ENCODE measurements around the gene RAB30. TPM values are rescaled to one million over a fixed set of nuclear protein-coding genes. Genes with fewer than 3 reads are reported as not detected.

RAB30 gene
- total RNA-seq, 1 donor from 2014 or later = 10.8 TPM

DNA sequence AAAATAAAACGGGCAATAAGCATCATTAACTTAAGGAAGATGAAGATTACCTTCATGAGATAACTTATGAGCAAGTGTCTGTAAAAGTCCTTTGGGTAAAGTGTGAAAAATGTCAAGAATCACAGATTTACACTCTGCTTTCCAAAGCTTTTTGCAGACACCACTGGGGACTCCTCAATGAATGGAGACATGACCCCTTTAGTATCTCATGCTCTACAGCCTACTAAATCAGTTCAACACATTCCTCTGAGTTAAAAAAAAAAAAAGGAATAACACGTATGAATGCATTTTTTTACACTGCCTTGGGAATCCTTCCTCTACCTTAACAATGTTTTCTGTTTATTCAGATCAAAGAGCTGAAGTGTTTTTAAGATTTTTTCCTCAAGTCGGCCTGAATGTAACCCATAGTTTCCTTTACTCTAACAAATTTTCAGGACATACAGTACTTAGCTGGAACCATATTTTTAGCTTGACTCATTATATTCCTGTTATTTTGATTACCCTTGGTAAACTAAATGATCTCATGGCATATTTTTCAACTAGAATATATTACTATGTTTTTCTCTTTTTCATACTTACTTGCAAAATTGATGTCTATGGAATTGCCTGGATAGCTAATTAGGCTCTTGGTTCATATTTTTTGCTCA lies 25.9 kb upstream of the RAB30 start:
- Histone ChIP-seq H3K9me3 (no peaks in the 10 kb centered on the region), H3K4me1 (peaks cover 6% of the 10 kb centered on the region), H3K36me3 (no peaks in the 10 kb centered on the region), H3K4me3 (no peak overlapping the region), H3K27ac (no peak overlapping the region), H3K27me3 (no peaks in the 10 kb centered on the region)
- intact Hi-C loops (cut with DNase I) = no loop called here
- TF ChIP-seq POLR2AphosphoS5 (IDR thresholded peaks at IDR 0.05; ENCODE audit: insufficient read depth in 1 of 2, low read depth in 1 of 2) (no peak), POLR2A (IDR thresholded peaks at IDR 0.05) (no peak)
- TF ChIP-seq, protein P1, sequence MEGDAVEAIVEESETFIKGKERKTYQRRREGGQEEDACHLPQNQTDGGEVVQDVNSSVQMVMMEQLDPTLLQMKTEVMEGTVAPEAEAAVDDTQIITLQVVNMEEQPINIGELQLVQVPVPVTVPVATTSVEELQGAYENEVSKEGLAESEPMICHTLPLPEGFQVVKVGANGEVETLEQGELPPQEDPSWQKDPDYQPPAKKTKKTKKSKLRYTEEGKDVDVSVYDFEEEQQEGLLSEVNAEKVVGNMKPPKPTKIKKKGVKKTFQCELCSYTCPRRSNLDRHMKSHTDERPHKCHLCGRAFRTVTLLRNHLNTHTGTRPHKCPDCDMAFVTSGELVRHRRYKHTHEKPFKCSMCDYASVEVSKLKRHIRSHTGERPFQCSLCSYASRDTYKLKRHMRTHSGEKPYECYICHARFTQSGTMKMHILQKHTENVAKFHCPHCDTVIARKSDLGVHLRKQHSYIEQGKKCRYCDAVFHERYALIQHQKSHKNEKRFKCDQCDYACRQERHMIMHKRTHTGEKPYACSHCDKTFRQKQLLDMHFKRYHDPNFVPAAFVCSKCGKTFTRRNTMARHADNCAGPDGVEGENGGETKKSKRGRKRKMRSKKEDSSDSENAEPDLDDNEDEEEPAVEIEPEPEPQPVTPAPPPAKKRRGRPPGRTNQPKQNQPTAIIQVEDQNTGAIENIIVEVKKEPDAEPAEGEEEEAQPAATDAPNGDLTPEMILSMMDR (IDR thresholded peaks at IDR 0.05) = no peak
- DNase-seq (ENCODE audit: extremely low spot score in 2 of 2) = no peak

DNA sequence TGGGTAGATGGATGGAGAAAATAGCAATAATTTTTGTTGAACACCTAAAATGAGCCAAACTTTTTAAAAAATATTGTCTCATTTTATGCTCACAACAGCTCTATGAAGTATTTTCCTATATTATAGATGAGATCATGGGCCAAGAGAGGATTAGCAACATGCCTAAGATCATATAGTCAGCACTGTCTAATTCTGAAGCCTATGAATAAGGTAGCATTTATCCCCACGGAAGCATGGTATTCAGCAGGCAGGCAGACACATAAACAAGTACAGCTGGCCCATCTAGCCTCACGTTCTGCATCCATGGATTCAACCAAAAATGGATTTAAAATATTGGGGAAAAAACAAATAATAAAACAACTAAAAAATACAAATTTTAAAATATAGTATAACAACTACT lies 21.9 kb upstream of the RAB30 start:
- Histone ChIP-seq H3K4me3 (no peak overlapping the region), H3K27ac (no peak overlapping the region), H3K36me3 (no peaks in the 10 kb centered on the region), H3K4me1 (peaks cover 6% of the 10 kb centered on the region), H3K27me3 (no peaks in the 10 kb centered on the region), H3K9me3 (no peaks in the 10 kb centered on the region)
- intact Hi-C loops (cut with DNase I) = no loop called here
- DNase-seq (ENCODE audit: extremely low spot score in 2 of 2) = no peak
- no peak for TF ChIP-seq POLR2A (IDR thresholded peaks at IDR 0.05)
- no peak for TF ChIP-seq POLR2AphosphoS5 (IDR thresholded peaks at IDR 0.05; ENCODE audit: insufficient read depth in 1 of 2, low read depth in 1 of 2)

DNA sequence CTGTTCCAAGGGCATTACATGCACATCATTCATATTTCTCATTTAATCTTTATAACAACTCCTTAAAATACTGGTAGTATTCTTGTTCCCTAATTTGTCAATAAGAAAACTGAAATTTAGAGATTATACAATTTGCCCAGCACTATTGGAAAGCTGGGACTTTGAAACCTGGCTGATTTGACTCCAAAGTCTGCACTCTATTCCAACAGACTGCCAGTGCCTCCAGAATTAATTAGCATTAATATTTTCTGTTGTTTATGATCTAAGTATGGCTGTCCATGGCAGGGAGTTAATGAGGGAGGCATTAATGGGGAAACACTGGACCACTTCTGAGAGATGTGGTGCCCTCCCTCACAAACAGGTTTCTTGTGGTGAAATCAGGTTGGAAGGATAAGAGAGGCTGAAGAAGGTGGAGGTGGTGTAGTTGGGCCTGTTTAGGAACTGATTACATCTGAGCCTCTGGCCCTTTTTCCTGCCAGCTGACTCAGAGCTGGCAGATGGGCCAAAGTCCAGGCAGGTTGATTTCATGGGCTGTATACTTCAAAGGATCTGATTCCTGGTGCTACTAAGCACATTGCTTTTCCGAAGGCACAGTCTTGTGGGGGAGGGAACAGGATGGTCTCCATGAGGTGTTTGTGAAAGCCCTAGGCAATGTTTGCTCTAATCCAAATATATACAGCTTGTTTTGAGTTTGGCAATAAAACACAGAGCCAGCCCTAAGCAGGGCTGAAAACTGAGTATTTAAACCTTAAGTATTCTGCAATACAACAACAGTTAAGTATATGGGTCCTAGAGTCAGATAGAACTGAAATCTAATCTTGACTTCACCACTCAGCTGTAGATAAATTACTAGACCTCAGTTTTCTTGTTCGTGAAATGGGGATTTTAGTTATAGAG lies 21.0 kb upstream of the RAB30 start:
- Histone ChIP-seq H3K4me3 (no peak overlapping the region), H3K4me1 (peaks cover 6% of the 10 kb centered on the region), H3K27ac (no peak overlapping the region), H3K9me3 (no peaks in the 10 kb centered on the region), H3K36me3 (no peaks in the 10 kb centered on the region), H3K27me3 (no peaks in the 10 kb centered on the region)
- DNase-seq (ENCODE audit: extremely low spot score in 2 of 2) = no peak
- TF ChIP-seq, protein P1 (IDR thresholded peaks at IDR 0.05) = no peak
- TF ChIP-seq POLR2A (IDR thresholded peaks at IDR 0.05) (no peak), POLR2AphosphoS5 (IDR thresholded peaks at IDR 0.05; ENCODE audit: insufficient read depth in 1 of 2, low read depth in 1 of 2) (peak in 1 of 2 donors; percentile 18)
- intact Hi-C loops (cut with DNase I) = no loop called here

DNA sequence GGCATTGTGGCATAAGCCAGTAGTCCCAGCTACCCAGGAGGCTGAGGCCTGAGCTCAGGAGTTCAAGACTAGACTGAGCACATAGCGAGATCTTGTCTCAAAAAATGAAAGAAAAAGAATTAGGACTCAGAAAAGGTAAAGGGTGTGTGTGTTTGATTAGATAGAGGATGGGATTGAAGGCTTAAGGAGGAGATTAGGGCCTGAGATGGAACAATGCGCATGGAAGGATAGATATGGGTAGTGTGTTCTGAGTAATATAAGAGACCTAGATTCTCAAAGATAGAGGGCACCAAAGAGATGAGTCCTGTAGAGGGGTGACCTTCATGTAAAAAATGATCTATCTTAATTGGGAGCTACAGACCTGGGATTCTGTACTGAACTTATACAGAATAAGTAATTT lies 17.3 kb upstream of the RAB30 start:
- no peak for TF ChIP-seq POLR2AphosphoS5 (IDR thresholded peaks at IDR 0.05; ENCODE audit: insufficient read depth in 1 of 2, low read depth in 1 of 2)
- peaks cover 8% of the 10 kb centered on the region for H3K4me1 ChIP-seq
- no peak overlapping the region for H3K4me3 ChIP-seq
- no peaks in the 10 kb centered on the region for H3K36me3 ChIP-seq
- no peak for DNase-seq (ENCODE audit: extremely low spot score in 2 of 2)
- H3K27me3 ChIP-seq = no peaks in the 10 kb centered on the region
- no peaks in the 10 kb centered on the region for H3K9me3 ChIP-seq
- no peak overlapping the region for H3K27ac ChIP-seq
- intact Hi-C loops (cut with DNase I) = no loop called here

DNA sequence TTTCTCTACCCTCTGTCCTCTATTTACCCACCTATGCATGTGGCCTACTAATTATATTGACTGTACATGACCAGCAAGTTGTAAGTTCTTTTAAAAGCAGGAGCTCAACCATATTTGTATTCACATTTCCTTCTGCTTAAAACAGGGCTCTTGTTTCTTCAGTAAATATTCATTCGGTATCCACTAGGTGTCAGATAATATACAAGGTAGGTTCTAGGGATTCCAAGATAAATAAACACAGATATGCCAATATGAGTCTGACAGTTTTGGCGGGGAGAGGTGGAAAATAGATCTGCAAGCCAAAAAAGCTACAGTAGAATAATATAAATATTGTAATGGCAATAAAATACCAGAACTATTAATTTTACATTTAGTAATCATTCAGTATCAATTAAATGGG lies 15.3 kb upstream of the RAB30 start:
- H3K4me1 ChIP-seq = peaks cover 5% of the 10 kb centered on the region
- H3K9me3 ChIP-seq = no peaks in the 10 kb centered on the region
- H3K27me3 ChIP-seq = no peaks in the 10 kb centered on the region
- no peak overlapping the region for H3K4me3 ChIP-seq
- intact Hi-C loops (cut with DNase I) = no loop called here
- TF ChIP-seq POLR2AphosphoS5 (IDR thresholded peaks at IDR 0.05; ENCODE audit: insufficient read depth in 1 of 2, low read depth in 1 of 2) (no peak), POLR2A (IDR thresholded peaks at IDR 0.05) (no peak)
- TF ChIP-seq, protein P1 (IDR thresholded peaks at IDR 0.05) = no peak
- DNase-seq (ENCODE audit: extremely low spot score in 2 of 2) = no peak
- no peaks in the 10 kb centered on the region for H3K36me3 ChIP-seq
- H3K27ac ChIP-seq = no peak overlapping the region

DNA sequence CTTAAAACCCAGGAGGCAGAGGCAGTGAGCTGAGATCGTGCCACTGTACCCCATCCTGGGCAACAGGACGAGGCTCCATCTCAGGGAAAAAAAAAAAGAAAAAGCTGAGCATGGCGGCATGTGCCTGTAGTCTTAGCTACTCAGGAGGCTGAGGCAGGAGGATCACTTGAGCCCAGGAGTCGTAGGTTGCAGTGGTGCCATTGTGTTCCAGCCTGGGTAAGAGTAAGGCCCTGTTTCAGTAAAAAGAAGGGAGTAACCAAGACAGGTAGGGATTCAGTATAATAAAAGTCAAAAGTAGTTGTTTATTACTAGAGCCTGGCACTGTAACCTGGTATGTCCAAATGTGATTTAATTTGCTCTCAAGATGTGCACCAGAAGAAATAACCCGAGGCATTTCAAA lies 8.1 kb upstream of the RAB30 start:
- Histone ChIP-seq H3K4me3 (no peak overlapping the region), H3K9me3 (no peaks in the 10 kb centered on the region), H3K27me3 (no peaks in the 10 kb centered on the region), H3K27ac (no peak overlapping the region), H3K4me1 (no peaks in the 10 kb centered on the region), H3K36me3 (no peaks in the 10 kb centered on the region)
- no peak for DNase-seq (ENCODE audit: extremely low spot score in 2 of 2)
- intact Hi-C loops (cut with DNase I) = no loop called here
- TF ChIP-seq POLR2AphosphoS5 (IDR thresholded peaks at IDR 0.05; ENCODE audit: insufficient read depth in 1 of 2, low read depth in 1 of 2) (no peak), POLR2A (IDR thresholded peaks at IDR 0.05) (no peak)
- TF ChIP-seq, protein P1 (IDR thresholded peaks at IDR 0.05) = no peak
